Superior temporal gyrus (tissue), 1 donor: ENCODE measurements around the gene OSBPL10.

Experiments used
- DNase-seq: peaks from one replicate; pipeline ENCODE4 v3.0.0-alpha.2; 2016; ENCODE audit errors: extremely low spot score

OSBPL10 gene

DNA sequence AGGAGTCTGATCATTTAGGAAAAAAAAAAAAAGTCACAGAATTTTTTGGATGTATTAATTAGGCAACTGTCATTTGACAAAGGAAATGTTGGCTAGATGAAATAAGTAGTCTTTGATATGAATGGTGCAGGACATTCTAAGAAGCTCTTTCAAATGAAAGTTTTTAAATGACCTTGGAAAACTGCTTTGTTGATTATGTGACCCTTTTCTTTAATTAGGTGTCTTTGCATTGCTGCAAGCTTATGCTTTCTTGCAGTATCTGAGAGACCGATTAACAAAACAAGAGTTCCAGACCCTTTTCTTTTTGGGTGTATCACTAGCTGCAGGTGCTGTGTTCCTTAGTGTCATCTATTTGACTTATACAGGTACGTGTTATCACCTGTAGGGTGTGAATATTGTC is 364.4 kb downstream of the OSBPL10 start:
- DNase-seq, result no peak

- DNase-seq, result no peak
Observed at GRCh38 chr3:31615071-31615875, 365.8 kb downstream of the OSBPL10 start.

- no peak for DNase-seq
Observed at GRCh38 chr3:31614162-31614921, 366.7 kb downstream of the OSBPL10 start.

DNA sequence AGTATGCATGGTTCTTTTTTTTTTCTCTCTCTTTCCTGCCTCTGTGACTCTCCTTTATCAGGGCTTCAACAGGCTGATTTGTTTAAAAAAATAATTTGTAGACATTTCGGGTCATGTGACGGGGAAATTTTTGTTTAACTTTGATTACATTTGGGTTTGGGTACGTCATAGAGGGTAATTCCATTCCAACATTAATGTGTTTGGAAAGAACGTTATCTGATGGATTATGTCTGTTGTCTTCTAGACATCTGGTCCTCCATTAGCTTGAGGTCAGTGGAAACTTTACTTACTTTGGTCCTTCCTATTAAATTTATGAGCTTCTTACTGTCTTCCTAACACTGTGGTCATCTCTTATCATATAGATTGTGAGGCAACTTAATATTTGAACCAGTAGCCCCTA is 367.4 kb downstream of the OSBPL10 start:
- no peak for DNase-seq

DNA sequence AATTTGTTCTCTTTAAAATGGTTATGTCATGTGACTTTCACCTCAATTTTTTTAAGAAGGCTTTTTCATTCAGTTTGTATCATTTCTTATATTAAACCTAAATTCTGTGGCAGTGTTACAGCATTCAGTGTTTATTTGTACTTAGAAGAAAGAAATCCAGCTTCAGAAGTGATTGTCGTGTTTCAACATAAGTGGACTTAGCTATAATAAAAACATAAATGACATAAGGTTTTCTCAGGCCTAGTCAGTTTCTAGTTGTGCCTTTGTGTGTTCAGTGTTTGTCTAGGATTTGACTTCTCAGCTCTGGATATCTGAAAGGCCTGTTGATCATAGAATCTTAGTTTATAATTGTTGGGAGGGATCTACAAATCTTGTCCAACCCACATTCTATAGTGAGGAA is 367.9 kb downstream of the OSBPL10 start:
- no peak for DNase-seq
